ENCODE data around the gene SPSB1. TPM values are rescaled to one million over a fixed set of nuclear protein-coding genes. Genes with fewer than 3 reads are reported as not detected.

SPSB1 gene
- total RNA-seq, 2 donors from 2014 or later: 20.4 to 26.9 TPM

DNA sequence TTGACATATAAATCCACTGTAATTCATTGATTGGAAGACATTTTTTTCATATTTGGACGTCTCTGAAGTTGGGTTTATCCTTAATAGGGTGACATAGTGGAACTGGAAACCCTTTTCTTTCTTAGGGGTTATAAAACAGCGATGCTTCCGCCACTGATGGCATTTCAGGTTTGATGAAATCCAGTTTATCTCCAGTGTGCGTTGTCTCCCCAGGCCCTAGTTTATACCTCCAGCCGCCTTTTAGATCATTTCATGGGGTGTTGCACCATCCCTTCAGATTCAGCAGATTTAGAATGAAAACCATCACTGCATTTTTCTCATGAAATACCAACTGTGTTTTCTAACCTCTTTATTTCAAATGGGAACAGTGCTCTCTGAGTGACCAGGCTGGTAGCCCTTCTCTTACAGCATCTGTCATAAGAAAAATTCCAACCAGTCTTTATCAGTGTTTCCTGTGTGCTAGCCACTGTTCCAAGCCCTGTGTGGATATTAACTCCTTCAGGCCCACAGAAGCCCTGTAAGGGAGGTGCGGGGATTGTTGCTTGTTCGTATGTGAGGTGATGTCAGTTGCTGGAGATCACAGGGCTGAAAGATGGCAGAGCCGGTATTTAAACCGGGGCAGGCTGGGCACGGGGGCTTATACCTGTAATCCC lies 39.1 kb upstream of the SPSB1 start:
- TF ChIP-seq, protein P1, sequence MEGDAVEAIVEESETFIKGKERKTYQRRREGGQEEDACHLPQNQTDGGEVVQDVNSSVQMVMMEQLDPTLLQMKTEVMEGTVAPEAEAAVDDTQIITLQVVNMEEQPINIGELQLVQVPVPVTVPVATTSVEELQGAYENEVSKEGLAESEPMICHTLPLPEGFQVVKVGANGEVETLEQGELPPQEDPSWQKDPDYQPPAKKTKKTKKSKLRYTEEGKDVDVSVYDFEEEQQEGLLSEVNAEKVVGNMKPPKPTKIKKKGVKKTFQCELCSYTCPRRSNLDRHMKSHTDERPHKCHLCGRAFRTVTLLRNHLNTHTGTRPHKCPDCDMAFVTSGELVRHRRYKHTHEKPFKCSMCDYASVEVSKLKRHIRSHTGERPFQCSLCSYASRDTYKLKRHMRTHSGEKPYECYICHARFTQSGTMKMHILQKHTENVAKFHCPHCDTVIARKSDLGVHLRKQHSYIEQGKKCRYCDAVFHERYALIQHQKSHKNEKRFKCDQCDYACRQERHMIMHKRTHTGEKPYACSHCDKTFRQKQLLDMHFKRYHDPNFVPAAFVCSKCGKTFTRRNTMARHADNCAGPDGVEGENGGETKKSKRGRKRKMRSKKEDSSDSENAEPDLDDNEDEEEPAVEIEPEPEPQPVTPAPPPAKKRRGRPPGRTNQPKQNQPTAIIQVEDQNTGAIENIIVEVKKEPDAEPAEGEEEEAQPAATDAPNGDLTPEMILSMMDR (conservative IDR thresholded peaks at IDR 0.05): no peak
- Histone ChIP-seq H3K27me3 (ENCODE audit: control insufficient read depth, insufficient read depth, low read length, poor library complexity, severe bottlenecking) (no peaks in the 10 kb centered on the region), H3K36me3 (ENCODE audit: control insufficient read depth, insufficient read depth, low read length) (no peaks in the 10 kb centered on the region), H3K9ac (ENCODE audit: extremely low read depth, low read length, poor library complexity, severe bottlenecking) (no peak overlapping the region), H3K9me3 (ENCODE audit: control insufficient read depth, low read length) (peaks cover 4% of the 10 kb centered on the region), H3K4me1 (ENCODE audit: control insufficient read depth, insufficient read depth, low read length) (peaks cover 14% of the 10 kb centered on the region), H3K4me3 (ENCODE audit: low read length) (no peak overlapping the region), H3K27ac (ENCODE audit: low read depth, low read length) (peak overlapping the region; percentile 95)
- DNase-seq: no peak
- Mint-ChIP-seq H3K27ac (no peak overlapping the region), H3K27me3 (ENCODE audit: insufficient read depth) (no peaks in the 10 kb centered on the region), H3K36me3 (ENCODE audit: low read depth) (peaks cover 14% of the 10 kb centered on the region), H3K4me1 (peaks cover 32% of the 10 kb centered on the region), H3K4me3 (no peak overlapping the region), H3K9me3 (peaks cover 10% of the 10 kb centered on the region)
- 75 to 76% methylated on average over 8 to 10 of the region's 10 CpGs for WGBS, 2 experiments (ENCODE audit: insufficient coverage in 1 of 2, insufficient read length in 1 of 2)

DNA sequence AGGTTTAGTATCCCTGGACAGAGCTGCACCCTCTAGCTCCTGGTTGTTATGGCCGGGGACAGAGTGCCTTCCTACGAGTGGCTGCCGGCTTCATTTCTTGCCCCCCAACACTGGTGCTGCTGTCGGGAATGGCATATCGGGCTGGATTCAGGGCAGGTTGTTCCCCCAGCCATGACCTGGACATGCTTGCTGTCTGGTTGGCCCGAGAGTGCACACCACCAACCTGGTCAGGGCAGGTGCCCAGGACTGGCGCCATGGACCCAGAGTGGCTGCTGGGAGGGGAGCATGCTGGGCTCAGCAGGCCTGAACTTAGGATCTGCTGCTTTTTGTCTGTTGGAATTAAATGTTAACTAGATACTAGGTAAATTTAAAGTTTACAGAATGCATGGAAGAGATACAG lies 36.4 kb upstream of the SPSB1 start:
- Mint-ChIP-seq H3K4me3 (no peak overlapping the region), H3K27me3 (ENCODE audit: insufficient read depth) (no peaks in the 10 kb centered on the region), H3K4me1 (peaks cover 19% of the 10 kb centered on the region), H3K36me3 (ENCODE audit: low read depth) (peaks cover 32% of the 10 kb centered on the region), H3K9me3 (peaks cover 29% of the 10 kb centered on the region), H3K27ac (no peak overlapping the region)
- H3K4me3 ChIP-seq (ENCODE audit: low read length): no peak overlapping the region
- no peak overlapping the region for H3K27ac ChIP-seq (ENCODE audit: low read depth, low read length)
- H3K9me3 ChIP-seq (ENCODE audit: control insufficient read depth, low read length): peaks cover 18% of the 10 kb centered on the region
- no peaks in the 10 kb centered on the region for H3K36me3 ChIP-seq (ENCODE audit: control insufficient read depth, insufficient read depth, low read length)
- peaks cover 7% of the 10 kb centered on the region for H3K4me1 ChIP-seq (ENCODE audit: control insufficient read depth, insufficient read depth, low read length)
- H3K9ac ChIP-seq (ENCODE audit: extremely low read depth, low read length, poor library complexity, severe bottlenecking): no peak overlapping the region
- H3K27me3 ChIP-seq (ENCODE audit: control insufficient read depth, insufficient read depth, low read length, poor library complexity, severe bottlenecking): no peaks in the 10 kb centered on the region
- DNase-seq: no peak
- TF ChIP-seq, protein P1 (conservative IDR thresholded peaks at IDR 0.05): no peak
- 90 to 93% methylated on average over 5 to 7 of the region's 7 CpGs for WGBS, 2 experiments (ENCODE audit: insufficient coverage in 1 of 2, insufficient read length in 1 of 2)

DNA sequence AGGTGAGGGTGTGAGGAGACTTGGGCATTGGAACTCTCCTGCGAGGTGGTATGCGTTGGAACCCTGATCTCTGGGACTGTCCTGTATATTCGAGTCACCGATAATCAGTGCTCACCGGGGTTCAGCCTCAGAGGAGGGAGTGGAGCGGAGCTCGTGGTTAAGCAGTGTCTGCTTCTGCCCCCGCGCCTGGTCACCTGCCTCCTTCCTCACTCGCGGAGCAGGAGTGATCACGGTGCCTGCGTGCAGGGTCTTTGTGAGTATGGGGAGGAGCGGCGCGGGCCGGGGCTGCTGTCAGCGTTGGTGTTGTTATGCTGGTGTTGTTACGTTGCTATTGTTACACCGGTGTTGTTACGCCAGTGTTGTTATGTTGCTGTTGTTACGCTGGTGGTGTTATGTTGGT lies 34.8 kb upstream of the SPSB1 start:
- Histone ChIP-seq H3K27me3 (ENCODE audit: control insufficient read depth, insufficient read depth, low read length, poor library complexity, severe bottlenecking) (no peaks in the 10 kb centered on the region), H3K9me3 (ENCODE audit: control insufficient read depth, low read length) (peaks cover 18% of the 10 kb centered on the region), H3K9ac (ENCODE audit: extremely low read depth, low read length, poor library complexity, severe bottlenecking) (no peak overlapping the region), H3K4me3 (ENCODE audit: low read length) (no peak overlapping the region), H3K27ac (ENCODE audit: low read depth, low read length) (no peak overlapping the region), H3K36me3 (ENCODE audit: control insufficient read depth, insufficient read depth, low read length) (no peaks in the 10 kb centered on the region), H3K4me1 (ENCODE audit: control insufficient read depth, insufficient read depth, low read length) (peaks cover 2% of the 10 kb centered on the region)
- Mint-ChIP-seq H3K27ac (no peak overlapping the region), H3K4me3 (no peak overlapping the region), H3K36me3 (ENCODE audit: low read depth) (peaks cover 36% of the 10 kb centered on the region), H3K4me1 (peaks cover 9% of the 10 kb centered on the region), H3K27me3 (ENCODE audit: insufficient read depth) (no peaks in the 10 kb centered on the region), H3K9me3 (peaks cover 29% of the 10 kb centered on the region)
- DNase-seq: no peak
- WGBS, 2 experiments (ENCODE audit: insufficient coverage in 1 of 2, insufficient read length in 1 of 2): 97 to 98% methylated on average over 7 to 22 of the region's 22 CpGs
- TF ChIP-seq, protein P1 (conservative IDR thresholded peaks at IDR 0.05): no peak
